Mucosa of gallbladder (tissue), 1 donor: ENCODE data around the gene SUCLA2. TPM values are rescaled to one million over a fixed set of nuclear protein-coding genes. Genes with fewer than 3 reads are reported as not detected.
"Not testable (repeated sequence)": the region's sequence is repeated elsewhere in the genome, so short reads cannot be mapped to it uniquely, and the experiment has no call there.

Source experiments
- DNase-seq: peaks from one replicate; pipeline ENCODE4 v3.0.0-alpha.2; 2020; ENCODE audit warnings: low spot score
- total RNA-seq: library from RNA; stranded (reverse); gene quantifications from one replicate; pipeline ENCODE4 v1.2.1, GENCODE V29; 2021
- donor health status: DM: no; HTN: no; CAD: no.

The SUCLA2 gene
- 40.7 TPM for total RNA-seq

DNA sequence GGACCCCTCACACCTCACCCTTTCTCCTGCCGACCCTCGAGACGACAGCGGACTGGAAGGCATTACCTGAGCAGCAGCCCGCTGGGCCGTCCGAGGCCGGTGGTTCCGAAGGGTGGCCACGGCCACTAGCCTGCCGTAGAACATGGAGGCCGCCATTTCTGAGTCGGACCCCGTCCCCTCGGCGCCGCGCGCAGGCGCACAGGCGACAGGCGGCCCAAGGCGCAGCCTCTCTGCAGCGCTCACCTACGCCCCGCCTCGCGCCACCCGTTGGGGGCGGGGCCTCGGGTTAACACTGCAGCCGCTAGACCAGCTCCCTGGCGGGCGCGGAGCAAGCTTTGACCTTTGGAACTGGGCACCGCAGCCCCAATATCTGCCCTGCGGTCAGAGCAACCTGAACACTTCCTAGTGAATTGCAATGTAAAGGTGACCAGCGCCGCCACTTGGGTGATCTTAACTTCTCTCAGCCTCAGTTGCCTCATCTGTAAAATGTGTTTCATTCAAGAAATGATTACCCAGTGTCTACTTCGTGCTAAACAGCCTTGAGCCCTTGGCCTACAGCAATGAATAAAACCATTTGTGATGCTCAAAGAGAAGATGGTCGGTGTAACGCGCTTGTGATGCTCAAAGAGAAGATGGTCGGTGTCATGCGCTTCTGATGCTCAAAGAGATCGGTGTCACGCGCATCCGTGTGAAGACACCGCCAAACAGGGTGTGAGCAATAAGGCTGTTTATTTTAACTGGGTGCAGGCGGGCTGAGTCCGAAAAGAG is at the start of gene SUCLA2:
Gene SUCLA2 (minus strand): TSS at position 160 of the 768 bp plus-strand sequence. CDS start 4 bp downstream, at position 156.
- DNase-seq = peak; percentile 90

DNA sequence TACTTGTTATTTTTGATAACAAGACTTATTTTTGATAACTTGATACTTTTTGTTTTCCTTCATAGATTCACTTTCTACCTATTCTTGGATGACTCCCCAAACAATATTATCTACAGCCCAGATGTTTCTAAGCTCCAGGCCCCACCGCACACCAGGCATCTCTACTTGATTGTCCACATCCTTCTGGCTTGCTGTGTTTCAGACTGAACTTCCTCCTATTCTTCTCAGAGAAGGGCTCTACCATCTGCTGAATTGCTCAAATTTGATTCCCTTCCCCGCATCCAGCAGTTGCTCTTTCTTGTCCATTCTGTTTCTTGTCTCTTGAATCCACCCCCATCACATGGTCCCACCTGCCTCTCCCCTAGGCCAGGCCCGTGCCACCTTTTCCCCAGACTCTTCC is 49.5 kb upstream of the SUCLA2 start:
- DNase-seq = no peak

GRCh38 chr13:48043789-48044503 is 42.9 kb upstream of the SUCLA2 start:
- no peak for DNase-seq

DNA sequence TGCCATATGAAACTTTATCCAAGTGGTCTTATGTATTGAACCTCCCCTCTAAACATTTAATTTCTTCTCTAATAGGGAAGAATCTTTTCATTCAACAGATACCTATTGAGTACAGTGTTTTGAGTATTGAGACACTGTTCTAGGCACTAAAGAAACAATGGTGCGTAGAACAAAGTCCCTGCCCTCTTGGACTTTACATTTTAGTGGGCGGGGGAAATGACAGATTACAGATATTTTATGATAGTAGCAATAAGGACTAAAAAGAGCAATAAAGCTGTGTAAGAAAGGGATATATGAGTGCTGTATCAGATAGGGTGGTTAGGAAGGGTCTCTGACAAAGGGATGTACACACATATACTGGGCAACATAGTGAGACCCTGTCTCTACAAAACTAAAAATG is 41.8 kb upstream of the SUCLA2 start:
- no peak for DNase-seq

DNA sequence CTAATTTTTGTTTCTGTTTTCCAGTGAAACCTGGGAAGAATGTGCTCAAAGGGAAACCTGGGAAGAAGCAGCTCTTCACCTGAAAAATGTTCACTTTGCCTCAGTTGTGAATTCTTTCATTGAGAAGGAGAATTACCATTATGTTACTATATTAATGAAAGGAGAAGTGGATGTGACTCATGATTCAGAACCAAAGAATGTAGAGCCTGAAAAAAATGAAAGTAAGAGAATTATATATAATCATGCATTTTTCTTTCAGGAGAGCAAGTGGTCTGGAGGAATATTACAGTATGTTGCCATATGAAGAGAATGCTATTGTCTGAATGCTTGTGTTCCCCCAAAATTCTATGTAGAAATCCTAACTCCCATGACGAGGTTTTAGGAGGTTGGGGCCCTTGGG is 39.8 kb upstream of the SUCLA2 start:
- no peak for DNase-seq

GRCh38 chr13:48040049-48040448 is 39.0 kb upstream of the SUCLA2 start:
- no peak for DNase-seq

GRCh38 chr13:48038761-48039160 is 37.7 kb upstream of the SUCLA2 start:
- DNase-seq = no peak

DNA sequence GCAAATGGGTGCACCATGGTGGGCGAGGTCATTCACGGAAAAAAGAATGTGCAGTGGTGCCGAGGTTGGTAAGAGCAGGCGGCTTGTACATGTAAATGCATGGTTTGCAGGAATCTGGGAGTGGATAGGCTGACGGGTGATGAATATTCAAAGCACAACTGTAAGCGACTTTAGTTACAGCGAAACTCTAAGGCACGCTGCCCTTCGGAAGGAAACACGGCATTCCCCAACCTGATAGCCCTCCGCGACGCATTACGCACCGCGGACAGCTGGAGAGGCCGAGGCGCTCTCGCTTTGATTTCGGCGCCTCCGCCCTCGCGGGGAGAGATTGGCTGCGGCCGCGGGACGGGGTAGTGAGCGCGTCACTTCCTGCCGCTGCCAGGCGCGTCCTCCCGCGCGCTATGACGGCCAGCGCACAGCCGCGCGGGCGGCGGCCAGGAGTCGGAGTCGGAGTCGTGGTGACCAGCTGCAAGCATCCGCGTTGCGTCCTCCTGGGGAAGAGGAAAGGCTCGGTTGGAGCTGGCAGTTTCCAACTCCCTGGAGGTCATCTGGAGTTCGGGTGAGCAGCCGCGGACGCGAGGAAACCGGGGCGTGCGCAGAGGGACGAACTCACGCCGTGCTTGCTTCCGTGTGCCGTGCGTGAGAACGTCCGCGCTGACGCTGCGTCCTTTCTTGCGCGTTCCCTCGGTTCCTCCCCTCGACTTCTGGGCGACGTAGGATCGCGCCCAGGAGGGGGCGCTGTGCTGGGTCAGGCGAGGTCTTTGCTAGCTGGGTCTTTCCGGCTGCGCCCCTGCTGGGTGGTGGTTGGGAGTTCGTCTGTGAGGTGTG is 36.5 kb upstream of the SUCLA2 start, which contains the start of gene NUDT15:
Gene NUDT15 (plus strand): TSS at position 381 of the 828 bp plus-strand sequence. CDS start 21 bp downstream, at position 402.
- peak; percentile 95 for DNase-seq

DNA sequence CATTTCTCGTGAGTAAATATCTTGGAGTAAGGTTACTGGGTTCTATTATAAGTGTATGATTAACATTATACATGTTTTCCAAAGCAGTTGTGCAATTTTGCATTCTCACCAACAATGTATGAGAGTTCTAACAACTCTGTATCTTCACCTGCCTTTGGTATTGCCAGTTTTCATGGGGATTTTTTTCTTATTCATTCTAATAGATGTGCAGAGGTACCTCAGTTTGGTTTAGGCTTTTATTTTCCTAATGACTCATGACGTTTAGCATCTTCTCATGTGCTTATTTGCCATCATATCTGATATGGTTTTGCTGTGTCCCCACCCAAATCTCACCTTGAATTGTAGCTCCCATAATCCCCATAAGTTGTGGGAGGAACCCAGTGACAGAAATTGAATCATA is 28.8 kb upstream of the SUCLA2 start:
- DNase-seq = no peak

DNA sequence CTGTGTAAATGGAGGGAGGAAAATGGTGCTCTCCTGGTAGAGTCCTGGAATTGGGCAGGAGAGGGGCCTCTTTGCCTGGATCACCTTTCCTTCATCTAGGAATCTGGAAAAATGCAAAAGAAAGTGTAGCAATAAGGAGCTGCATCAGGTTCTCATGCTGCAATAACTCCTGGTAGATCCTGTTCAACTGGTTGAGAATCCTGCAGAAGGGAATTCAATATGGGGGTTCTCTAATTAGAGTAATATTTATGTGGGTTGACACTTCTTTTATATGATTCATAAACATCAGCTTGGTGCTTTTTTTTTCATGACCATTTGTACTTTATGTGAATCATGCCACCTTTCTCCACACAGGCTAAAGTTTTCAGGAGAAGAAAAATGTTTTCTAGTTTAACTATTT is 27.0 kb upstream of the SUCLA2 start:
- DNase-seq = no peak

- DNase-seq = no peak
Measured at GRCh38 chr13:48019796-48020195, 18.7 kb upstream of the SUCLA2 start.

DNA sequence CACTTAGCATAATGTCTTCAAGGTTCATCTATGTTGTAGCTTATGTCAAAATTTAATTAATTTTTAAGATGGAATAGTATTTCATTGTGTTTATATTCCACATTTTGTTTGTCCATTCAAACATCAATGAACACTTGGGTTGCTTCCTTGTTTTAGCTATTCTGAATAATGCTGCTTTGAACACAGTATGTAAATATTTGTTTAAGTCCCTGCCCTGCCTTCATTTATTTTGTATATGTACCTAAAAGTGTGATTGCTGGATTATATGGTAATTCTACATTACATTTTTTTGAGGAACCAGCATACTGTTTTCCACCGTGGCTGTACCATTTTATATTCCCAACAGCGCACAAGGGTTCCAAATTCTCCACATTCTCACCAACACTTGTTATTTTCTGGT is 17.6 kb upstream of the SUCLA2 start:
- no peak for DNase-seq

GRCh38 chr13:48014359-48014758 is 13.3 kb upstream of the SUCLA2 start:
- no peak for DNase-seq

DNA sequence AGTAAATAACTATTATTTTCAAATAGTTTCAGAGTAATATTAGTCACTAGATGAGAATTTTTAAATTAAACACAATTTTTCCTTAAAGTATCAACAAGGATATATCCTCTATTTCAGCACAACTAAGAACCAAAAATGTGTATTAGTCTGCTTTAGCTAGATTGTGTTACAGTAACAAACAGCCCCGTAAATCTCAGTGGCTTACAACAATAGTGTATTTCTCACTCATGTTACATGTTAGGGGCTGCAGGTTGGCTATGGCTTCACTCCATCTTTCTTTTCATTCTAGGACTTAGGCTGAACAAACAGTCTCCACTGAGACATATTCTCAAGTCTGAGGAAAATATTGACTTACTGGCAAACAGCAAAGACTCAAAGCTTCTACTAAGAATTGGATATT is 11.6 kb upstream of the SUCLA2 start:
- DNase-seq = no peak

DNA sequence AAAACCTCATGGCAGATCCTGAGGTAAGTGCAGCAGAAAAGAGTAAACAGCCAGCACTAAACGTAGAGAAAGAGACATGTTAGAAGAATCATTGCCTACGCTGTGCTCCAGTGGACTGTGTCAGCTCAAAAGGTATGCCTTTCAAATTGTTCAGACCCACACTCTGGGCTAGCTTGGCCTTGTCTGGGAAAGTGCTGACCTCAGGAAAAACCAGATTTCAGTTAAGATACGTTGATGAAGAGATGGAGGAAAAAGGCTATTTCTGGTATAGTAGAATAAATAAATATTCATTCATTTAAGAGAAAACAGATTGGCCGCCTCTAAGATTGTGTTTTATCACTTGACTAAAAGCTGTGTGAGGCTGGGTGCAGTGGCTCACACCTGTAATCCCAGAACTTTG is 9.6 kb upstream of the SUCLA2 start:
- no peak for DNase-seq

GRCh38 chr13:48009284-48009683 is 8.2 kb upstream of the SUCLA2 start:
- no peak for DNase-seq

GRCh38 chr13:48006396-48006795 is 5.3 kb upstream of the SUCLA2 start:
- no peak for DNase-seq

GRCh38 chr13:48004201-48004600 is 3.1 kb upstream of the SUCLA2 start:
- DNase-seq = no peak

DNA sequence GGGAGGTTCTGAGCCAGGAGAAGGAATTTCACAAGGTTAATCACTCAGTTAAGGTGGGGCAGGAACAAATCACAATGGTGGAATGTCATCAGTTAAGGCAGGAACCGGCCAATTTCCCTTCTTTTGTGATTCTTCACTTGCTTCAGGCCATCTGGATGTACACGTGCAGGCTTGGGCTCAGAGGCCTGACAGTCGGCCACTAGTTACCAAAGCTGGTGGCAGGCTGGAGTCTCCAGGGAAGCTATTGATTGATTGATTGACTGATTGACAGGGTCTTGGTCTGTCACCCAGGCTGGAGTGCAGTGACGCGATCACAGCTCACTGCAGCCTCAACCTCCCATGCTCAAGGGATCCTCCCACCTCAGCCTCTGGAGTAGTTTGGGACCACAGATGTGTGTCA is 926 bp upstream of the SUCLA2 start:
- DNase-seq = not testable (repeated sequence)

GRCh38 chr13:48000559-48001113 is 437 bp downstream of the SUCLA2 start:
- peak; percentile 10 for DNase-seq

- DNase-seq = no peak
Measured at GRCh38 chr13:47999973-48000372, 1.1 kb downstream of the SUCLA2 start.

DNA sequence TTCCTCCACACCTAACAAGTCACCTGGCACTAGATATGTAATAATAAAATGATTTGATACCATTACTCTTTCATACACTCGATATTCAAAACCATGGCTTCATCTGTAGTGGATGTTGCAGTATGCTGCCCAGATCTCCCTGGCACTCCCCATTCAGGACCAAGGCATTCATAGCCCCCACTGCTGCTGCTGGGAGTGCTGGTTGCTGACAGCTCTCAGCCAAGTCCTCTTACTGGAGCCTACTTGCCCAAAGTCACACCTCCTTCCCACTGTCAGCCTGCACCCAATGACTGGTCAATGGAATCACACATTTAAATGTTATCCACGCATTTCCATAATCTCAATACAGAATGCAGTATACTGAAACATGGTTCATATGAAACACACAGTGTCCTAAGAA is 3.7 kb downstream of the SUCLA2 start:
- no peak for DNase-seq
